C4-2B (cell line): ENCODE data around the gene SCAPER.

Source experiments
- ZFX ChIP-seq: fragments of 450-650 bp; IDR thresholded peaks from 2 replicates; pipeline ENCODE4 v1.6.1; 2017
- TF ChIP-seq, protein P1 (sequence below): fragments of 450-650 bp; conservative IDR thresholded peaks from 2 replicates; pipeline ENCODE4 v1.5.1; 2017; ENCODE audit warnings: mild to moderate bottlenecking

DNA sequence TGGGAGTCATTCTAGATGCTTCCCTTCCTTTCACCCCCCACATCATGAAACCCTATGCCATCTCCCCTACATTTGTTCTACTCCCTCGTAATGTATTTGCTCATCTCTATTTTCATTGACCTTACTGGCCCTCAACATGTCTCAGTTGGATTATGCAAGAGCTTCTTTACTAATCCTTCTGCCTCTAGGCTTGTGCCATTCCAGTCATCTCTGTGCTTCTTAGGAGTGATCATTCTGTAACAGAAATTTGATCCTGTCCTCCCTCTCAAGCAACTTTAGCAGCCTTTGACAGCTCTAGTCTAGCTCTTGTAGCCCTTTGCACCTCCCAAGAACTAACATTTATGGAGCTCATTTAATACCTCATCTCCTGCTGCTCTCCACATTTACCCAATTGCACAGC, 503.9 kb downstream of the SCAPER start:
- TF ChIP-seq, protein P1, sequence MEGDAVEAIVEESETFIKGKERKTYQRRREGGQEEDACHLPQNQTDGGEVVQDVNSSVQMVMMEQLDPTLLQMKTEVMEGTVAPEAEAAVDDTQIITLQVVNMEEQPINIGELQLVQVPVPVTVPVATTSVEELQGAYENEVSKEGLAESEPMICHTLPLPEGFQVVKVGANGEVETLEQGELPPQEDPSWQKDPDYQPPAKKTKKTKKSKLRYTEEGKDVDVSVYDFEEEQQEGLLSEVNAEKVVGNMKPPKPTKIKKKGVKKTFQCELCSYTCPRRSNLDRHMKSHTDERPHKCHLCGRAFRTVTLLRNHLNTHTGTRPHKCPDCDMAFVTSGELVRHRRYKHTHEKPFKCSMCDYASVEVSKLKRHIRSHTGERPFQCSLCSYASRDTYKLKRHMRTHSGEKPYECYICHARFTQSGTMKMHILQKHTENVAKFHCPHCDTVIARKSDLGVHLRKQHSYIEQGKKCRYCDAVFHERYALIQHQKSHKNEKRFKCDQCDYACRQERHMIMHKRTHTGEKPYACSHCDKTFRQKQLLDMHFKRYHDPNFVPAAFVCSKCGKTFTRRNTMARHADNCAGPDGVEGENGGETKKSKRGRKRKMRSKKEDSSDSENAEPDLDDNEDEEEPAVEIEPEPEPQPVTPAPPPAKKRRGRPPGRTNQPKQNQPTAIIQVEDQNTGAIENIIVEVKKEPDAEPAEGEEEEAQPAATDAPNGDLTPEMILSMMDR, result no peak
- no peak for TF ChIP-seq ZFX
